ENCODE measurements around the gene RANBP1.

RANBP1 gene

GRCh38 chr22:20109411-20110358 is 6.2 kb upstream of the RANBP1 start:
- DNase-seq, result no peak

GRCh38 chr22:20110359-20110985 is 5.4 kb upstream of the RANBP1 start:
- DNase-seq, result no peak

DNA sequence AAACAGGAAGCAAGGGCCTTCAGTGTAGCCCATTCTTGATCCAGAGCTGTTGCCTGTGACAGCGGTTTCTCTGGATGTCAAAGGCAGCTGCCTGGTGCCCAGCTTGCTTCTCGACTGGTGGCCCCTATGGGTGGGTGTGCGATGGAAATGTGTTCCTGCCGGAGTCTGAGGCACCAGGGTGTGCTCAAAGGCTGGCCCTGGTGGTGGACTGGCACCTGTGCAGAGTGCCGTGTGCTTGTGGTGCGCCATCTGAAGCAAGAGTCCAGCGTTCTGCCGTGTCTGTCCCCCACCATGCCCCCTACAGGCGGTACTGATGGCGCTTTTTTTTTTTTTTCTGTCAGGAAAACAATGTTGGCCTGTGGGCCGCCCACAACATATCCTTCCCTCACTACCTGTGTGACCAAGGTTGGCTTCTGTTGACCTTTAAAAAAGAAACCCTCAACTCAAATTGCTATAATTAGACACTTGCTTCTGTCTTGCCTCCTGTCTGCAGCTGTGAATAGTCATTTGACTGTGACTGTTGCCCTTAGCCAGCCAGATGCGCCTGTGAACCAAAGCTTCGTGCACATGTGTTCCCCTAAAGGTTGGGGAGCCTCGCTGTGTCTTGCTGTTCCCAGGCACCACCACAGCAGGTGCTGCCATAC is 4.7 kb upstream of the RANBP1 start:
- DNase-seq, result no peak

- DNase-seq, result no peak
Measured at GRCh38 chr22:20111689-20112622, 3.9 kb upstream of the RANBP1 start.

DNA sequence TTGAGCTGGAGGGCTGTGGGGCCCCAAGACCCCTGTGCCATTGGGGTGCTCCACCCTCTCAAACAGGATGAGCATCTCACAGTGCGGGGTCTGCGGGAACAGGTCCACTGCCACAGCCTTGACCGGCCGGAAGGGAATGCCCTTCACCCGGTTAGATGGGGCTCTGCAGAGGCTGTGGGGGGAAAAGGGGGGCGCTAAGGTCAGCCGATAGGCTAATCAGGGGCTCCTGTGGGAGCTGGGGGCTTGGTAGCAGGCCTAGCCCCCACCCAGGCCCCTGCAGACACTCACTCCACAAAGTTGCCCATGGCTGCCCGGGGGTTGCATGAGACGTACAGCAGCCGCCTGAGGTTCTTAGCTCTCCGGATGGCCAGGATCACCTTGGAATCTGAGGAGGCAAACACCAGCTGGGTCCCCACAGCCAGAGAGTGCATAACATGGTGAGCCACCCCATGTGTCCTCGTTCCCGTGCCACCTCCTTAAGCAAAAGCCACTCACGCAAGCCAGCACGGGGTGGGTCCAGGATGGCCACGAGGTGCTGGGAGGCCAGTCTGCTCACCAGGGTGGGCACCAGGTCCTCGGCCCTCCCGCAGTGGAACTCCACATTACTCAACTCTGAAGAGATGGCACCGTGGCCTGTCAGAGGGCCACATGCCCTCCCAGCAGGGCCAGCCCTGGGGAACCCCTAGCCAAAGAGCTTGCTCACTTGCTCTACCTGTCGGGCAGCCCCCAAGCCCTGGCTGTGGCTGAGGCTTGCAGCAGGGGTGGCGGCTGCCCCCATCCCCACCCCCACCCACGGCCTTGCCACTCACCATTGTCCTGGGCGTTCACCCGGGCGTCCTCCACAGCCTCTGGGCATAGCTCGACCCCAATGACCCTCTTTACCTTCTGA is 3.0 kb upstream of the RANBP1 start:
- no peak for DNase-seq

DNA sequence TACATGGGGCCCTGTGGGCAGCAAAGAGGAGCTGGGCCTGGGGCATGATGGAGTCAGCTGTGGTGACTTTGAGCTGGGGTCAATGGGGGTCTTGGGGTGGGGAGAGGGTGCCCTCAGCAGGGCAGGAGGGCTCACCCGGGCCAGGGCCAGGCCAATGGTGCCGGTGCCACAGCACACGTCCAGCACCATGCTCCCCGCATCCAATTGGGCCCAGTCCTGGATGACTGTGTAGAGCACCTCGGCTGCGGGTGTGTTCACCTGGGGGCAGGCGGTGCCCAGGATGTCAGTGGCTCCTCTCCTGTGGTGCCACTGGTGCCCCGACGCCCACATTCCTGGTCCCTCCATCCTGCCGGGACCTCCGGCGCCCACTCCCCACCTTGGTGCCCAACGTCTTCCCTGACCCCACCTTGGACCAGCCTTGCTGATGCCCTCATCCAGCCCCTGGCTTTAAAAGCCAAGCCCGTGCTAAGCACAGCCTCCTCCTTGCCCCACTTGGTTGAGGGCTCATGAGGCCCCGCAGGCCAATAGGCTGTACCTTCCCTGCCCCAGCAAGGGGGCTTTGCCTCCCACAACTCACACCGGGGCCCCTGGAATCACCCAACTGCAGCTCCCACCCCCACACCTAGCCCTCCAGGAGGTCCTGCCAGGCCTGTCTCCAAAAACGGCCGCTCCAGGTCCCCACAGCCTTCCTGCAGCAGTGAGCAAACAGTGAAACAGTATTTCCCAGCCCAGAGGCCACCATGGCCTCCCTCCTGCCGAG is 2.2 kb upstream of the RANBP1 start:
- no peak for DNase-seq

GRCh38 chr22:20114506-20115475 is 1.1 kb upstream of the RANBP1 start:
- DNase-seq, result no peak

- DNase-seq, result no peak
Measured at GRCh38 chr22:20116376-20116950, 559 bp downstream of the RANBP1 start.

DNA sequence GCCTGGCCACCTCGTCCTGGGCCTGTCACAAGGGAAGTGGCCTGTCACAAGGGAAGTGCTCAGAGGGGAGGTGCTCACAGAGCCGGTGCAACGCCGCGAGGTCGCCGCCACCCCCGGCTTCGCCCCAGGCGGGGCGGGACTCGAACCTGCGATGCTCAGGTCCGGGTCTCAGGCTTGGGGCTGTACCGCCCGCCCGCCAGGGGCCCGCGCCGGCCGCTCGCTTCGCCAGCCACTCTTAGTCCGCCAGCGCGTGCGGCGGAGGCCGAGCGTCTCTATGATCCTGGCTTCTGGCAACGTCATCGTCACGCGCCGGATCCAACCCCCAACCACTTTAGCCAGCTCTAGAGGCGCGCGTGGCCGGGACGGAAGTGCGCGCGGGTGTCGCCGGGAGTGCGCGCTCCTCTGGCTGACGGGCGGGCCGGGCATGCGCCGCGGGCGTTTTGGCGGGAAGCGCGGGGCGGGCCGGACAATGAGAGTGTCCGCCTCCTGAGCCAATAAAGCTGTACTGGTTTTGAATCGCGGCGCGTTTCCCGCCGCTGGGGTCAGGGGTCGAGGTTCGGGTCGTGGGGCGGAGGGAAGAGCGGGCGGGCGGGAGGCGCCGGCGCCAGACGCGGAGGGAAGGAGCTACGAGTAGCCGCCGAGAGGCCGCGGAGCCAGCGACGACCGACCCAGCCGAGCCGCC is 1.2 kb downstream of the RANBP1 start, which contains the start of gene TRMT2A:
TSS of gene TRMT2A (minus strand) at position 276 of the 682 bp plus-strand sequence. CDS start 320 bp downstream, outside the sequence.
- DNase-seq, result peak; percentile 84

GRCh38 chr22:20117633-20118299 is 1.9 kb downstream of the RANBP1 start:
- no peak for DNase-seq

- no peak for DNase-seq
Measured at GRCh38 chr22:20118300-20119020, 2.6 kb downstream of the RANBP1 start.

DNA sequence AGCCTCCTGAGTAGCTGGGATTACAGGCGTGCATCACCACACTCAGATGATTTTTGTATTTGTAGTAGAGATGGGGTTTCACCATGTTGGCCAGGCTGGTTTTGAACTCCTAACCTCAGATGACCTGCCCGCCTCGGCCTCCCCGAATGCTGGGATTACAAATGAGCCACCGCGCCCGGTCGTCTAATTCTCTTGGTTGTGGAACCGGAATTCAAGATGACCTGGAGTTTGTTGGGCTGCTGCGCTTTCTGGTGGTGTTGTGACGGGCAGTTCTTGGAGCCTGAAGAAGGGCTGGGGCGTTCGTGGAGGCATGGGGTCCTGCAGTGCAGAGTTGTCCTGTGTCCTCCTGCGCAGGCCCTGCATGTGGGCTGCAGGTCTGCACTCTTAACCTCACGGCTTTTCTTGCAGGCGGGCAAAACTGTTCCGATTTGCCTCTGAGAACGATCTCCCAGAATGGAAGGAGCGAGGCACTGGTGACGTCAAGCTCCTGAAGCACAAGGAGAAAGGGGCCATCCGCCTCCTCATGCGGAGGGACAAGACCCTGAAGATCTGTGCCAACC is 6.0 kb downstream of the RANBP1 start:
- DNase-seq, result no peak

GRCh38 chr22:20123366-20124082 is 7.6 kb downstream of the RANBP1 start:
- no peak for DNase-seq

DNA sequence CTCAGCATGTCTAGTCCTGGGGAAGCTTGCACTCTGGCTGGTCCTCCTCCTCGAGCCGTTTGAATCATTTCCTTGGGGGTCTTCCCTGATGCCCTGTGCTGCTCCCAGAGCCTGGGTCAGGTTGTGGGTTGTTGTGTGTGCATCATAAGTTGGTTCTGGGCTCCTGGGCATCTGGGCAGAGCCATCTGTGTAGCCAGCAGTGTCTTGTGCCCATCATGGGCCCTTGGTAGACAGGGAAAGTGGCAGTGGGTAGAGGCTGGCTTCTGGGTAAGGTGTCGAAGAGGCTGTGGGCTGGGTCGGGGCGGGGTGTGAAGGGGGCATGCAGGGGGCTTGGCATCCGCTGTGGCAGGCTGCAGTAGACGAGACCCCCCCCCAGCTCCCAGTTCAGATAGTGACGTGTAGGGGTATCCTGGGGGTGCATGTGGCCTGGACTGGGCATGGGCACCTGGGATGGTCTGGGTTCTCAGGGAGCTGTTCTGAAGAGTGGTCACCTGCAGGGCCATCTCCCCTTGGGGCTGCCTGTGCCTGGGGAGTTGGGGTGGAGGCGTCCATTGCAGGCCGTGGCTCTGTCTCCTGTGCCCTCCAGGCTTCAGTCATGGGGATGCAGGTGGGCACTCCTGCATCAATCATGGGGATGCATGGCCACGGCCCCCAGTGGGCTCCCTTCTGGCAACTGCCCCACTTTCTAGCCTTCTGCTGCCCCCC is 8.3 kb downstream of the RANBP1 start:
- no peak for DNase-seq
